DOHH2 (cell line): ENCODE measurements around the gene NME2.

Experiments used
- EZH2phosphoT487 ChIP-seq: fragments of 200-600 bp; sonication (generic); IDR thresholded peaks from 2 replicates; pipeline ENCODE4 v1.6.1; 2017; ENCODE audit warnings: borderline replicate concordance, mild to moderate bottlenecking, antibody characterized with exemption, low read length, moderate library complexity, mixed read lengths
- TF ChIP-seq, protein P1 (sequence below): fragments of 200-600 bp; sonication (generic); IDR thresholded peaks from one replicate; pipeline ENCODE4 v1.5.1; 2014; ENCODE audit warnings: antibody characterized with exemption, mild to moderate bottlenecking, low read depth, low read length; ENCODE audit not compliant: poor library complexity, severe bottlenecking

- TF ChIP-seq, protein P1, sequence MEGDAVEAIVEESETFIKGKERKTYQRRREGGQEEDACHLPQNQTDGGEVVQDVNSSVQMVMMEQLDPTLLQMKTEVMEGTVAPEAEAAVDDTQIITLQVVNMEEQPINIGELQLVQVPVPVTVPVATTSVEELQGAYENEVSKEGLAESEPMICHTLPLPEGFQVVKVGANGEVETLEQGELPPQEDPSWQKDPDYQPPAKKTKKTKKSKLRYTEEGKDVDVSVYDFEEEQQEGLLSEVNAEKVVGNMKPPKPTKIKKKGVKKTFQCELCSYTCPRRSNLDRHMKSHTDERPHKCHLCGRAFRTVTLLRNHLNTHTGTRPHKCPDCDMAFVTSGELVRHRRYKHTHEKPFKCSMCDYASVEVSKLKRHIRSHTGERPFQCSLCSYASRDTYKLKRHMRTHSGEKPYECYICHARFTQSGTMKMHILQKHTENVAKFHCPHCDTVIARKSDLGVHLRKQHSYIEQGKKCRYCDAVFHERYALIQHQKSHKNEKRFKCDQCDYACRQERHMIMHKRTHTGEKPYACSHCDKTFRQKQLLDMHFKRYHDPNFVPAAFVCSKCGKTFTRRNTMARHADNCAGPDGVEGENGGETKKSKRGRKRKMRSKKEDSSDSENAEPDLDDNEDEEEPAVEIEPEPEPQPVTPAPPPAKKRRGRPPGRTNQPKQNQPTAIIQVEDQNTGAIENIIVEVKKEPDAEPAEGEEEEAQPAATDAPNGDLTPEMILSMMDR, result peak; percentile 94
- TF ChIP-seq EZH2phosphoT487, result no peak
Observed at GRCh38 chr17:51166987-51167931, 1.0 kb downstream of the NME2 start.
